LNCAP (cell line): ENCODE measurements around the gene SAMD7.

Source experiments
- CTCF ChIP-seq: fragments of 450-650 bp; IDR thresholded peaks from 2 replicates; pipeline ENCODE4 v1.5.1; 2017; ENCODE audit warnings: mild to moderate bottlenecking

The SAMD7 gene

DNA sequence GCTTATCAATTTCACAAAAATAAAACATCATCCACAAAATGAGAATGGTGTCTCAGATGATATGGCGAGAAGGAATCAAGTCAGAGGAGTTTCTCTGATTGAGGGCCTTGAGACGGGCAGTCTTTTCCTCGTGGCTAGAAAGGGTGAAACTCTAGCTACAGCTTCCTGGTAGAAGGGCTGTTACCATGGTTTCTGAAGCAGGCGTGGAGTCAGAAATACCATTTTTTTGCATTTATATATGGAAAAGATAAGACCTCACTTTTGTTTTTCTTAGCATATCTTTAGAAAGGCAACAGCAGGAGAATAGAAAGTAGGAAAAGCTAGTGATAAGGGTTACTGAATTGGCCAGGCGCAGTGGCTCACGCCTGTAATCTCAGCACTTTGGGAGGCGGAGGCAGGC, 17.3 kb upstream of the SAMD7 start:
- no peak for TF ChIP-seq CTCF

GRCh38 chr3:169895072-169895471, 16.3 kb upstream of the SAMD7 start:
- no peak for TF ChIP-seq CTCF

GRCh38 chr3:169897284-169897683, 14.1 kb upstream of the SAMD7 start:
- no peak for TF ChIP-seq CTCF

DNA sequence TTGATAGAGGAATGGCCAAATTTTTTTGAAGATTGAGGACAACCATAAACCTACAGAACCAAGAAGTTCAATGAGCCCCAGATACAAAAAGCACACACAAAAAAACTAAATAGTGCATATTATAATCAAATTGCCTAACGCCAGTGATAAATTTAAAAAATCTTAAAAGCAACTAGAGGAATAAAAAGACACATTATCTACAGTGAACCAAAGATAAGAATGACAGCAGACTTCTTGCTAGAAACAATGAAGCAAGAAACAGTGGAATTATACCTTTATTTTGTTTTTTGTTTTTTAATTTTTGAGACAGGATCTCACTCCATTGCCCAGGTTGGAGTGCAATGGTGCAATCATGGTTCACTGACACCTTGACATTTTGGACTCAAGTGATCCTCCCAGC, 9.9 kb upstream of the SAMD7 start:
- no peak for TF ChIP-seq CTCF

DNA sequence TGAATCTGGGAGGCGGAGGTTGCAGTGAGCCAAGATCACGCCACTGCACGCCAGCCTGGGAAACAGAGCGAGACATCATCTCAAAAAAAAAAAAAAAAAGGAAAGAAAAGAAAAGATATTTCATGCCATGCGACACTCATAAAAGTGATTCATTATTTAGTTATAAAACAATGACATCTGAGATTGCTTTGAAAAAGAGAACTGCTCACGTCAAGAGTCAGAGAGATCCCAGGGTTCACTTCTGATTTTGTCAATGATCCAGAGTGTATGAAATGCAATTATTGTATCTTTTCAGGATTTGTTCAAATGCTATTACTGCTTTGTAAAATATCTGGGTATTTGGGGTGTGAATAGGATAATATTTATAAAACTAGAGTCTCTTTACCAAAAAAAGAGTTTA, 6.0 kb upstream of the SAMD7 start:
- TF ChIP-seq CTCF = no peak

DNA sequence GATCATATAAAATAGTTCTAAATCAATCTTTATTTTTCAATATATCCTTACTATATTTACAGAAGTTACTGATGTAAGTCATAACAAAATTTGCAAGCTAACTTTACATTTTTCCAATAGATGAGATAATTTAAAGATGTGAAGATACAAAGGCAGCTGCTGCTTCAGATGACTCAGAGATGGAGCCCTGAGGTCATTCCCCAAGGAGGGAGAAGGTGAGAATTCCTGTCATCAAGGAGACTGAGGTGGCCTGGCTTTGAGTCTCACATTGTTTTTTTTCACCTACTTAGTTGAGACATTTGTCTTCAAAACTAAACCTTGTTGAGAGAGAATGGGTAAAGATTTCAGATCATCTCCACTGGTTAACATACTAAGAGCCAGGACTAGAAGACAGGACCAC, 3.9 kb upstream of the SAMD7 start:
- TF ChIP-seq CTCF = no peak

GRCh38 chr3:169907944-169908343, 3.4 kb upstream of the SAMD7 start:
- TF ChIP-seq CTCF = no peak

GRCh38 chr3:169913323-169913722, 2.0 kb downstream of the SAMD7 start:
- TF ChIP-seq CTCF = no peak
